Mucosa of stomach (tissue), 1 donor: ENCODE data around the gene HTR3D.
"Not testable (repeated sequence)": the region's sequence is repeated elsewhere in the genome, so short reads cannot be mapped to it uniquely, and the experiment has no call there.

Experiments
- H3K27me3 ChIP-seq: one replicate; pipeline ENCODE4 v1.7.0; 2013; ENCODE audit warnings: mild to moderate bottlenecking, low read length; ENCODE audit not compliant: control insufficient read depth, insufficient read depth
- H3K36me3 ChIP-seq: one replicate; pipeline ENCODE4 v1.7.0; 2013; ENCODE audit warnings: low read length; ENCODE audit not compliant: control insufficient read depth, insufficient read depth
- H3K4me1 ChIP-seq: one replicate; pipeline ENCODE4 v1.7.0; 2013; ENCODE audit warnings: mild to moderate bottlenecking, low read length; ENCODE audit not compliant: control insufficient read depth, insufficient read depth
- H3K4me3 ChIP-seq: one replicate; pipeline ENCODE4 v1.7.0; 2013; ENCODE audit warnings: low read length
- H3K9ac ChIP-seq: one replicate; pipeline ENCODE4 v1.7.0; 2013; ENCODE audit warnings: mild to moderate bottlenecking, low read length, moderate library complexity
- H3K9me3 ChIP-seq: one replicate; pipeline ENCODE4 v1.7.0; 2013; ENCODE audit warnings: mild to moderate bottlenecking, low read length, moderate library complexity; ENCODE audit not compliant: control insufficient read depth
- donor health status: Pancreatic carcinoma.

Gene HTR3D

GRCh38 chr3:184018424-184018973 is 13.0 kb upstream of the HTR3D start:
- peak overlapping the region; percentile 100 for H3K4me3 ChIP-seq
- H3K36me3 ChIP-seq, result no peaks in the 10 kb centered on the region
- H3K9ac ChIP-seq, result peak overlapping the region; percentile 75
- H3K27me3 ChIP-seq, result no peaks in the 10 kb centered on the region
- H3K9me3 ChIP-seq, result no peaks in the 10 kb centered on the region
- peaks cover 6% of the 10 kb centered on the region for H3K4me1 ChIP-seq

- no peaks in the 10 kb centered on the region for H3K4me1 ChIP-seq
- H3K36me3 ChIP-seq, result no peaks in the 10 kb centered on the region
- H3K9ac ChIP-seq, result no peak overlapping the region
- no peak overlapping the region for H3K4me3 ChIP-seq
- H3K27me3 ChIP-seq, result no peaks in the 10 kb centered on the region
- H3K9me3 ChIP-seq, result no peaks in the 10 kb centered on the region
Observed at GRCh38 chr3:184022323-184022722, 9.2 kb upstream of the HTR3D start.

GRCh38 chr3:184025256-184025655 is 6.3 kb upstream of the HTR3D start:
- H3K27me3 ChIP-seq, H3K9me3 ChIP-seq, H3K36me3 ChIP-seq, H3K9ac ChIP-seq, H3K4me1 ChIP-seq, H3K4me3 ChIP-seq: not testable (repeated sequence)

- H3K4me1 ChIP-seq, result not testable (repeated sequence)
Observed at GRCh38 chr3:184028275-184028890, 3.2 kb upstream of the HTR3D start.

GRCh38 chr3:184029443-184029842 is 2.1 kb upstream of the HTR3D start:
- Histone ChIP-seq H3K9me3 (no peaks in the 10 kb centered on the region), H3K4me3 (no peak overlapping the region), H3K4me1 (no peaks in the 10 kb centered on the region), H3K9ac (no peak overlapping the region), H3K27me3 (no peaks in the 10 kb centered on the region), H3K36me3 (no peaks in the 10 kb centered on the region)

More at GRCh38 chr3:184028275-184028890, 3.2 kb upstream of the HTR3D start:
- H3K9ac ChIP-seq, H3K9me3 ChIP-seq, H3K4me3 ChIP-seq, H3K36me3 ChIP-seq, H3K27me3 ChIP-seq: not testable (repeated sequence)

- H3K9me3 ChIP-seq, result no peaks in the 10 kb centered on the region
- H3K27me3 ChIP-seq, result no peaks in the 10 kb centered on the region
- no peaks in the 10 kb centered on the region for H3K4me1 ChIP-seq
- H3K4me3 ChIP-seq, result no peak overlapping the region
- no peak overlapping the region for H3K9ac ChIP-seq
- H3K36me3 ChIP-seq, result no peaks in the 10 kb centered on the region
Observed at GRCh38 chr3:184030536-184030935, 1.0 kb upstream of the HTR3D start.

GRCh38 chr3:184037816-184038215 is 6.3 kb downstream of the HTR3D start:
- no peak overlapping the region for H3K9ac ChIP-seq
- H3K27me3 ChIP-seq, result no peaks in the 10 kb centered on the region
- H3K36me3 ChIP-seq, result no peaks in the 10 kb centered on the region
- H3K4me1 ChIP-seq, result no peaks in the 10 kb centered on the region
- no peak overlapping the region for H3K4me3 ChIP-seq
- H3K9me3 ChIP-seq, result no peaks in the 10 kb centered on the region

- not testable (repeated sequence) for H3K9me3 ChIP-seq, H3K4me1 ChIP-seq, H3K4me3 ChIP-seq, H3K9ac ChIP-seq, H3K27me3 ChIP-seq, H3K36me3 ChIP-seq
Observed at GRCh38 chr3:184038307-184038706, 6.8 kb downstream of the HTR3D start.

- Histone ChIP-seq H3K9me3 (no peaks in the 10 kb centered on the region), H3K9ac (no peak overlapping the region), H3K4me3 (no peak overlapping the region), H3K4me1 (no peaks in the 10 kb centered on the region), H3K27me3 (no peaks in the 10 kb centered on the region), H3K36me3 (no peaks in the 10 kb centered on the region)
Observed at GRCh38 chr3:184039414-184039813, 7.9 kb downstream of the HTR3D start.

GRCh38 chr3:184040010-184040409 is 8.5 kb downstream of the HTR3D start:
- H3K36me3 ChIP-seq, result no peaks in the 10 kb centered on the region
- H3K9me3 ChIP-seq, result no peaks in the 10 kb centered on the region
- no peak overlapping the region for H3K9ac ChIP-seq
- no peaks in the 10 kb centered on the region for H3K27me3 ChIP-seq
- no peak overlapping the region for H3K4me3 ChIP-seq
- no peaks in the 10 kb centered on the region for H3K4me1 ChIP-seq

- Histone ChIP-seq H3K27me3 (no peaks in the 10 kb centered on the region), H3K4me1 (no peaks in the 10 kb centered on the region), H3K36me3 (no peaks in the 10 kb centered on the region), H3K9ac (no peak overlapping the region), H3K9me3 (no peaks in the 10 kb centered on the region), H3K4me3 (no peak overlapping the region)
Observed at GRCh38 chr3:184042617-184043016, 11.1 kb downstream of the HTR3D start.

GRCh38 chr3:184045995-184046394 is 14.5 kb downstream of the HTR3D start:
- no peak overlapping the region for H3K4me3 ChIP-seq
- H3K36me3 ChIP-seq, result no peaks in the 10 kb centered on the region
- no peaks in the 10 kb centered on the region for H3K4me1 ChIP-seq
- no peak overlapping the region for H3K9ac ChIP-seq
- no peaks in the 10 kb centered on the region for H3K9me3 ChIP-seq
- no peaks in the 10 kb centered on the region for H3K27me3 ChIP-seq
